Mesodermal cell (in vitro differentiated cells): ENCODE data around the gene AQP12B.
"Not testable (repeated sequence)": the region's sequence is repeated elsewhere in the genome, so short reads cannot be mapped to it uniquely, and the experiment has no call there.

Experiments used
- H3K27ac ChIP-seq: 2 replicates; pipeline ENCODE4 v1.7.0; 2013; ENCODE audit warnings: mild to moderate bottlenecking, low read depth, low read length, moderate library complexity; ENCODE audit not compliant: severe bottlenecking
- H3K36me3 ChIP-seq: 2 replicates; pipeline ENCODE4 v1.7.1; 2013; ENCODE audit warnings: mild to moderate bottlenecking, low read length, moderate library complexity; ENCODE audit not compliant: control insufficient read depth, insufficient read depth
- H3K4me1 ChIP-seq: one replicate; pipeline ENCODE4 v1.7.1; 2013; ENCODE audit warnings: mild to moderate bottlenecking, low read length; ENCODE audit not compliant: insufficient read depth, control insufficient read depth, poor library complexity, severe bottlenecking
- H3K4me3 ChIP-seq: 2 replicates; pipeline ENCODE4 v1.7.0; 2013; ENCODE audit warnings: low read length, control low read depth, mild to moderate bottlenecking; ENCODE audit not compliant: insufficient read depth, poor library complexity, severe bottlenecking; ENCODE audit errors: extremely low read depth
- H3K9me3 ChIP-seq: 2 replicates; pipeline ENCODE4 v1.7.1; 2013; ENCODE audit warnings: mild to moderate bottlenecking, low read length, moderate library complexity; ENCODE audit not compliant: control insufficient read depth
- WGBS, 2 experiments: methylation state at CpG; one replicate each; pipeline ENCODE4 v1.1.5; 2013; ENCODE audit warnings: missing lambda C conversion rate in 2 of 2; ENCODE audit not compliant: insufficient coverage in 2 of 2; 5-methylcytosine and 5-hydroxymethylcytosine counted together

Gene AQP12B

DNA sequence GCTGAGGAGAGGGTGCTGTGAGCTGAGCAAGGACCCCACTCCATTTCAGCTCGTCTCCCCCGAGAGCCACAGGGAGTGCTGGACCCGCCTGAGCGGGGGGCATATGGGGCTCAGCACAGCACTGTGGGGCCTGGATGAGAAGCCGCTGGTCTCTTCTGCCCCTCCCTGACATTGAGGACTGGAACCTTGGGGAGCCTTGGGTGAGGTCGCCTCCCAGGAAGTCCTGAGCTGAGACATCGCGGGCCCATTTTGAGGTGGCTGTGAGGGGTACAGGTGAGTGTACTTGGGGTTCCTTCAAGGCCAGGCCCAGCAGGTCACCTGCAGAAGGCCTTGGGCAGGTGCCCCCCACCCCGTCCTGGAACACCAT is 5.9 kb upstream of the AQP12B start:
- no peak overlapping the region for H3K27ac ChIP-seq
- H3K4me1 ChIP-seq = no peaks in the 10 kb centered on the region
- no peaks in the 10 kb centered on the region for H3K36me3 ChIP-seq
- WGBS, 2 experiments = 87 to 98% methylated on average over 6 to 8 of the region's 9 CpGs
- no peak overlapping the region for H3K4me3 ChIP-seq
- H3K9me3 ChIP-seq = no peaks in the 10 kb centered on the region

DNA sequence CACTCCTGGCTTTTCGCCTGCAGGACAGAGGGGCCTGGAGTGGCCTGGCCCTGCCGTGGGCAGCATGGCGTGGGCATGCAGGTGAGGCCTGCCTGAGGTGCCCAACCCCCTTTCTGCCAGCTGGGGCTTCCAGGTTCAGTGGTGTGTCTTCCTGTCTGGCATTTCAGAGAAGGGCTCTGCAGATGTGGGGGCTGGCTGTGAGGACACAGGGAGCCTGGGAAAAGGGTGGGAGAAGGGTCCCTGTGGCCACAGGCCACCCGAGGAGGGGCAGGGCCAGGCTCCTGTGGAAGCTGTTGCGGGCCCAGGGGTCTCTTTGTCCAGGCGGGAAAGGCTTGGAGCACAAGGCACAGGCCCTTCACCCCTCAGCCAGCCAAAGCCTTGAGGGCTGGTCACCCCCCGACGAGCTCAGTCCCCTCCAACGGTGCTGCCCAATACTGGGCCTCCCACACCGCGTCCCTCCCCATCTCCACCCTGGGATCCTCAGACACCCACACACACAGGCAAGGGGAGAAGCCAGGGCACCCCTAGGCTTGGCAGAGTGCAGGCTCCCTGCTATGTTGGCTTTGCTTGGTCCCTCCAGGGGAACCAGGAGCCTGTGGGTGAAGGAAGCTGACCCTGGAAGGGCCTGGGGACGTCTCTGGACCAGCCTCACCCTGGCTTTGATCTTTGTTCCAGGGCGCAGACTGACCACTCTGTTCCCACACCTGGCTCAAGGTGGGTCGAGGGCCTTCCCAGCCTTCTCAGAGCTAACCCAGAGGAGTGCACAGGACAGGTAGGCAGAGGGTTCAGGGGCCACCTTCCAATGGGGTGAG is 5.3 kb upstream of the AQP12B start:
- Histone ChIP-seq H3K4me3 (no peak overlapping the region), H3K4me1 (no peaks in the 10 kb centered on the region), H3K27ac (no peak overlapping the region), H3K9me3 (no peaks in the 10 kb centered on the region), H3K36me3 (no peaks in the 10 kb centered on the region)
- 86 to 87% methylated on average over 8 to 9 of the region's 14 CpGs for WGBS, 2 experiments

DNA sequence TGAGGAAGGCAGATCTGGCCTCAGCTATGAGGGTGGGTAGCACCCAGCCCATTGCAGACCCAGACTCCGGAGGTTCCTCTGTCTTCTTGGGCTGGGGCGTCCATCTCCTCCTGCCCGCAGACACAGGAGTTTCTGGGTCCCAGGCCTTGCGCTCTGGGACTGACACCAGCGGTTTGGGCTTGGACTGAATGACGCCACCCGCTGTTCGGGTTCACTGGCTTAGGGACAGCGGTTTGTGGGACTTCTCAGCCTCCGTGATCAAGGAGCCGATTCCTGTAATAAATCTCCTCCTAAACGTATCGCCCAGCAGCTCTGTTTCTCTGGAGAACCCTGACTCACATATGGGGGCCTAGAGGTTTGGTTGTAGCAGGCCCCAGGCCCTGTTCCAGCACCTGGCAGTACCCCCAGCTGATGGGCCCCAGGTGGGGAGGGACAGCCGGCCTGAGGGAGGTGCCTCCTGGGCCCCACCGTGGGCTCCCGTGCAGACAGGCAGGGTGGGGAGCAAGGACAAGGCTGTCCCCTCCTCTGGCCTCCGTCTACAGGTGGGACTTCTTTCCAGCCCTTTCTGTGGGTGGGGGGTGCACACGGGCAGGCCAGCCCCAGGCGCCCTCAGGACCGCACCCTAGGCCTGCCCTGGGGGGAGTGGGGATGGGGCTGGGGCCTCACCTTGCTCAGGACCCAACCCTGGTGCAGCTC is 4.5 kb upstream of the AQP12B start:
- no peak overlapping the region for H3K4me3 ChIP-seq
- H3K9me3 ChIP-seq = no peaks in the 10 kb centered on the region
- 92 to 93% methylated on average over 14 of the region's 20 CpGs for WGBS, 2 experiments
- H3K27ac ChIP-seq = no peak overlapping the region
- H3K4me1 ChIP-seq = no peaks in the 10 kb centered on the region
- H3K36me3 ChIP-seq = no peaks in the 10 kb centered on the region

DNA sequence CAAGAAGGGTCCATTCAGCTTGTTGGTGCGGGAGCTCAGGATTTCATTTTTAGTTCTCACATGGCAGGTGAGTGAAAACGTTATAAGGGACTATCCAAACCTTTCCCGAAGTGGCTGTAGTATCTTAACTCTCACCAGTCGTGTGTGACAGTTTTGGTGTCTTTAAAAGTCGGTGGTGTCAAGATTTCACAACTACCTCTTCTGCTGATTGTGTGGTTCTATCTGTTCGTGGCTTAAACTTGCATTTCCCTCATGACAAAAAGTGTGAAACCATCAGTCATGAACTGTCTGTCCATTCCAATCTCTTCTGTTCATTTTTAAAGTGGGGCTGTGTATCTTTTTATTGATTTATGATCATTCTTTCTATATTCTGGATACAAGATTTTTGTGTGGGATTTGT is 3.8 kb upstream of the AQP12B start:
- Histone ChIP-seq H3K9me3 (no peaks in the 10 kb centered on the region), H3K27ac (no peak overlapping the region), H3K36me3 (no peaks in the 10 kb centered on the region), H3K4me1 (no peaks in the 10 kb centered on the region), H3K4me3 (no peak overlapping the region)
- whole genome bisulfite sequencing, 2 experiments = 86 to 96% methylated on average over 4 to 5 of the region's 6 CpGs

DNA sequence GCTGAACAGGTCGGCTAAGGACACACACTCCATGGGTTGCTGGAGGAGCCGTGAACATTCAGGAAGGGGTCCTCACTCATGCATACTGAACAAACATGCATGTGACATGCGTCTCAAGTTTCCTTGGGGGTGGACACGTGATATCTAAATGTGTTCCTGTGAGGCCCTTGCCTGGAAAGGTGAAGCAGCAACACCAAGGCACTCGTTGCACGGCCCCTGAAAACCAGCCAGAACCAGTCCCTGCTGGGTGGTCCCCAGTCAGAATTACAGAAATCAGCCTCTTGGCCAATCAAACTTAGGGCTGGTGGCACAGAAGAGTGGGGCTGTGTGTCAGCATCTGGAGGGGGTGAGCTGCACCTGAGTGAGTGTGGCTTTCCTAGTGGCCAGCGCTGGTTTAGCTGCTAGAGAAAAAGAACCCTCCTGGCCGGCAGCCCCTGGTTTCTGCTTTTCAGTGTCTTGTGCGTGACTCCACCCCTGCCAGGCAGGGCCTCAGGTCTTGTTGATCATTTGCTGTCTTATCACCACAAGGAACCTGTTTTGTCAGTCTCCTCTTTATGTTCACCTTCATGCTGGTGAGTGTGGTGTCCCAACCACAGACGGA is 3.2 kb upstream of the AQP12B start:
- Histone ChIP-seq H3K9me3 (no peaks in the 10 kb centered on the region), H3K27ac (no peak overlapping the region), H3K4me3 (no peak overlapping the region), H3K36me3 (no peaks in the 10 kb centered on the region), H3K4me1 (no peaks in the 10 kb centered on the region)
- WGBS, 2 experiments = 84 to 86% methylated on average over 10 of the region's 10 CpGs

DNA sequence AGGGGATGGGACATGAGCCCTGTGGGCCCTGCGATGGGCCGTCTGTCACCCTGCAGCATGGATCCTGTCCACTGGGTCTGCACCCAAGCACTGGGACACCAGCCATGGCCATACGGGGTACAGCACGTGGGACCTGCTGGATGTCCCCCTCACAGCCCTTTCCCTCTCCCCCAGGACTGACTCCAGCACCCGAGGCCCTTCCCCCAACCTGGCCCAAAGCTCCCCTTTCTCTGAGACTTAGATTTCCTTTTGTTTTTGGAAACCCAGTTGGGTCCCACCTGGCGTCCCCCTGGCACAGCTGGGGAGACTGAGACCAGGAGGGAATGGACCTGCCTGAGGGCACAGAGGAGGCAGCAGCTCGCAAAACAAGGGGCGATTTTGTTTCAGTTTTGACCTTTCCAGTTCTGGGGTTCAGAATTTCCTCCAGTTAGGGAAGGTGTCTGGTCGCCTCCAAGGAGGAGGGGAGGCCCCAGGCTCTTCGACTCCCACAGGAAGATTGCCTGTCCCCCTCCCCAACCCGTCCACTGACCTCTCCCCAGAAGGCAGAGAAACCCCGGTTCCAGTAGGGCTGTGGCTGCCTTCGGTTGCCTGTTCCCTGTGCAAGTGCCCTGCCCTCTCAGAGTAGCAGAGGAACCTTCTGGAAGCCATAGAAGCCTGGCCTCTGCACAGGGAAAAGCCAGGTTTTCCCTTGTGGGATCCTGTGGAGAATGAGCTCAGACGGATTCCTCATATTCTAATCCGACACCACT is 1.5 kb upstream of the AQP12B start:
- H3K9me3 ChIP-seq, H3K36me3 ChIP-seq, H3K4me1 ChIP-seq, H3K27ac ChIP-seq, H3K4me3 ChIP-seq: not testable (repeated sequence)
- 84 to 92% methylated on average over 11 to 12 of the region's 15 CpGs for WGBS, 2 experiments

DNA sequence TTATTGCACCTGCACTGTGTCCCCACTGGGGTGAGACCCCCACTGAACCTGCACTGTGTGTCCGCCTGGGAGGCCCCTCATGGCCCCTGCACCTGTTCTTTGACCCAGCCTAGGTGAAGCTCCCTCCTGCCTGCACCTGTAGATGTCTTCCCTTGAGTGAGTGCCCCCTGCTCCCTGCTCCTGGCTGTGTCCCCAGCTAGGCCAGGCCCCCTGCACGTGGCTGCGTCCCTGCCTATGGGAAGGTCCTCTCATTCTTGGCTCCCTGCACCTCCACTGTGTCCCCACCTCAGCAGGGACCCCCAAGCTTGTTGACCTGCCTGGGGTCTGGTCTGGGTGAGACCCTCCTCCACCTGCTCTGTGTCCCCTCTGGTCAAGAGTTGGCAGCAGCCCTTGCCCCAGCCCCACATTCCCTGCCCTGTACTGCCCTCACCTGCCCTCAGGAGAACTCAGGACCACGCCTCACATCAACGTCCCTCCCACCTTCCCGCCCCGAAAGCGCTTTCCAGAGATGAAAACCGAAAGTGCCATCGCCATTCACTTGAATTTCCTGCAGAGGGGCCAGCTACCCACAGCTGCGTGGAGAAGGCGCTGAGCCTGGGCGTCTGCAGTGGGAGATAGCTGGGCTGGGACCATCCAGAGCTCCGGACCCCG is 769 bp upstream of the AQP12B start:
- H3K9me3 ChIP-seq, H3K4me1 ChIP-seq, H3K4me3 ChIP-seq, H3K27ac ChIP-seq, H3K36me3 ChIP-seq: not testable (repeated sequence)
- whole genome bisulfite sequencing, 2 experiments = 67 to 100% methylated on average over 1 of the region's 15 CpGs

DNA sequence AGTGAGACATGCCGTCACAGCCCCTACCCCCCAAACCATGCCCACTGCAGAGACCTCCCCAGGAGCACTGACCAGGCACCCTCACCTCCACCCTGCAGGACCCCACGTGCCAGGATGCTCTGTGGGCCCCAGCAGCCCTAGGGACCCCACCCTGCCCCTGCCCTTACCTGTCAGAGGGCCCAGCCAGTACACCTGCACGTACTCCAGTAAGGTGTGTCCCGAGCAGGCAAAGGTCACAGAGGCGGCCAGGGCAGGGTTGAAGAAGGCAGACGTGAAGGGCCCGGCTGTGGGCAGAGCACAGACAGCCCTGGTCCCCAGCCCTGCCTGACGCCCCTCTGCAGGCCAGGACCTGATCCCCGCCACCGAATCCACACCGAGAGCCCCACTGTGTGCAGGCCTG is 2.5 kb downstream of the AQP12B start:
- not testable (repeated sequence) for H3K4me1 ChIP-seq, H3K27ac ChIP-seq, H3K9me3 ChIP-seq, H3K36me3 ChIP-seq, H3K4me3 ChIP-seq
- WGBS, 2 experiments = no CpG with 5 or more reads among the region's 11 CpGs

DNA sequence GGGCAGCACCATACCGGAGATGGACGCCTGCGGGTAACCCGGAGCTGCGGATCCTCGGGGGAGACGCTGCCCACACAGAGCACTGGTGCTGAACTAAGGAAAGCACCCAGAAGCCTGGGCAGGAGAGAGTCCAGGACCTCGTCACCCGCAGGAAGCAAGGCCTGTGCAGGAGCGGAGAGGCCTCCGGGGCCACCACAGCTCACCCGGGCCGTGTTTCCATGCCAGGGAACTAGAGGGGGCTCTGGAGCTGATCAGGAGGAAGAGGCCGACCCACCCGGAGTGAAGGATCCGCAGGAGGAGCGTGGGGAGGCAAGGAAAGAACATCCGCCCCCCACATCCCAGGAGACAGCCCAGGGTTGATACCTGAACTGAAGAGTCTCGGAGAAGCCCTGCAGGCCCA is 3.8 kb downstream of the AQP12B start:
- not testable (repeated sequence) for H3K9me3 ChIP-seq, H3K4me1 ChIP-seq, H3K27ac ChIP-seq, H3K4me3 ChIP-seq, H3K36me3 ChIP-seq
- WGBS, 2 experiments = no CpG with 5 or more reads among the region's 19 CpGs

DNA sequence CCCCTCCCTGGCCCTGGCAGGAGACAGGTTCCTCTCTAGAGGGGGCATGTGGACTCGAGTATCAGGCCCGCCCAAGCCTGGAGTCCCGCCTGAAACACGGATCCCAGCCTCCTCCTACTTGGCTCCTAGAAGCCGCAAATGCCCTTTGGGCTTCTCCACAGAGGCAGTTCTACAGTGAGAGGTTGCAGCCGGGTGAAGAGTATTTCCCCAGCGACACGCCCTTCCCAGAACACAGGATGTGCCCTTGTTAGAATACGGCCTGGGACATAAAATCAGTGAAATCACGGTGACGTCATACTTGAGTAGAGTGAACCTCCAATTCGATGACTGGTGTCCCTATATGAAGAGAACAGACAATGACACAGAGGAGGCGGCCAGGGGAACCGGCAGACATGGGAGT is 4.6 kb downstream of the AQP12B start:
- no CpG with 5 or more reads among the region's 14 CpGs for WGBS, 2 experiments
- H3K27ac ChIP-seq, H3K9me3 ChIP-seq, H3K4me1 ChIP-seq, H3K4me3 ChIP-seq, H3K36me3 ChIP-seq: not testable (repeated sequence)
